ENCODE results near the gene MRPL53. TPM values are rescaled to one million over a fixed set of nuclear protein-coding genes. Genes with fewer than 3 reads are reported as not detected.

Gene MRPL53
- total and polyA plus RNA-seq, 2 of the 13 experiments (the other 11 are each of a cell fraction or from before 2014, with no cell fraction given) = 34.3 to 51.9 TPM

DNA sequence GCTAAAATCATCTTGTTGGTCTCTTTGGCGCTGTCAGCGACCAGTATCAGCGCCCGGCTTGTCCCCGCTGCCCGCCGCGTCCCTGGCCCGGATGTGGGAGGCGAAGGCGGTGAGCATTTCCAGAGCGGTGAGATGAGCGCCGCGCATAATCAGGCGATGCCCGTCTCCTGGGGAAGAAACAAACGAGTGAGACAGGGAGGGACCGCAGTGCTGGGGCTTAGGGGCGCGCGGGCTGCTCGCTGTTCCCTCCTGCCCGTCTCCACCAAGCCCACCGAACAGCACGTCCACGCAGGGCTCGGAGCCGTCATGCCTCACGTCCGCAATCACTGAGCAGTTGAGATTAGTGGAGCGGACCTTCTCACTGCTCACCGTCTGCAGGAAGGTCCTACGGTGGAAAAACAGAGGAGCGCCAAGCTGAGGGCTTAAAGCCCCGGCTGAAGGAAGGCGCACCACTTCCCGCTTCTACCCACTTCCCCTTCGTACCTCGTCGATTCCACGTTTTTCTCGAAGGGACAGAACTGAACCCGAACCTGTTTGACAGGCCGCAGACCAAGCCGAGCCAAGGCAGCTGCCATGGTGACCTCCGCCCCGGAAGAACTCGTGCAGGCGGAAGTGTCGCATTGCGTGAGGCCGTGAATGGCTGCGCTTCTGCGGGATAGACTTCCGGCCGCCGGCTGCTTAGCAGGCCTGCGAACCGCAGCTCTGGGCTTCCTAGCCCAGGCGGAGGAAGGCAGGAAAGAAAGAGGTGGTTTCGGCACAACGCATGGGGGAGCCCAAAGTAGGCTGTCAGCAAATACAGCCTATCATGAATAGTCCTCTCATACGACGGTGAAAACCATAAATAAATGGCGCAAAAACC lies at the start of gene MRPL53 (continued):
- TF ChIP-seq, protein P1, sequence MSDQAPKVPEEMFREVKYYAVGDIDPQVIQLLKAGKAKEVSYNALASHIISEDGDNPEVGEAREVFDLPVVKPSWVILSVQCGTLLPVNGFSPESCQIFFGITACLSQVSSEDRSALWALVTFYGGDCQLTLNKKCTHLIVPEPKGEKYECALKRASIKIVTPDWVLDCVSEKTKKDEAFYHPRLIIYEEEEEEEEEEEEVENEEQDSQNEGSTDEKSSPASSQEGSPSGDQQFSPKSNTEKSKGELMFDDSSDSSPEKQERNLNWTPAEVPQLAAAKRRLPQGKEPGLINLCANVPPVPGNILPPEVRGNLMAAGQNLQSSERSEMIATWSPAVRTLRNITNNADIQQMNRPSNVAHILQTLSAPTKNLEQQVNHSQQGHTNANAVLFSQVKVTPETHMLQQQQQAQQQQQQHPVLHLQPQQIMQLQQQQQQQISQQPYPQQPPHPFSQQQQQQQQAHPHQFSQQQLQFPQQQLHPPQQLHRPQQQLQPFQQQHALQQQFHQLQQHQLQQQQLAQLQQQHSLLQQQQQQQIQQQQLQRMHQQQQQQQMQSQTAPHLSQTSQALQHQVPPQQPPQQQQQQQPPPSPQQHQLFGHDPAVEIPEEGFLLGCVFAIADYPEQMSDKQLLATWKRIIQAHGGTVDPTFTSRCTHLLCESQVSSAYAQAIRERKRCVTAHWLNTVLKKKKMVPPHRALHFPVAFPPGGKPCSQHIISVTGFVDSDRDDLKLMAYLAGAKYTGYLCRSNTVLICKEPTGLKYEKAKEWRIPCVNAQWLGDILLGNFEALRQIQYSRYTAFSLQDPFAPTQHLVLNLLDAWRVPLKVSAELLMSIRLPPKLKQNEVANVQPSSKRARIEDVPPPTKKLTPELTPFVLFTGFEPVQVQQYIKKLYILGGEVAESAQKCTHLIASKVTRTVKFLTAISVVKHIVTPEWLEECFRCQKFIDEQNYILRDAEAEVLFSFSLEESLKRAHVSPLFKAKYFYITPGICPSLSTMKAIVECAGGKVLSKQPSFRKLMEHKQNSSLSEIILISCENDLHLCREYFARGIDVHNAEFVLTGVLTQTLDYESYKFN (CRISPR knock-in tag; conservative IDR thresholded peaks at IDR 0.05) = peak; percentile 69; the same call in 1 of the 2 replicates
- TF ChIP-seq, protein P2, sequence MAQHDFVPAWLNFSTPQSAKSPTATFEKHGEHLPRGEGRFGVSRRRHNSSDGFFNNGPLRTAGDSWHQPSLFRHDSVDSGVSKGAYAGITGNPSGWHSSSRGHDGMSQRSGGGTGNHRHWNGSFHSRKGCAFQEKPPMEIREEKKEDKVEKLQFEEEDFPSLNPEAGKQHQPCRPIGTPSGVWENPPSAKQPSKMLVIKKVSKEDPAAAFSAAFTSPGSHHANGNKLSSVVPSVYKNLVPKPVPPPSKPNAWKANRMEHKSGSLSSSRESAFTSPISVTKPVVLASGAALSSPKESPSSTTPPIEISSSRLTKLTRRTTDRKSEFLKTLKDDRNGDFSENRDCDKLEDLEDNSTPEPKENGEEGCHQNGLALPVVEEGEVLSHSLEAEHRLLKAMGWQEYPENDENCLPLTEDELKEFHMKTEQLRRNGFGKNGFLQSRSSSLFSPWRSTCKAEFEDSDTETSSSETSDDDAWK (CRISPR knock-in tag; IDR thresholded peaks at IDR 0.05) = no peak
- TF ChIP-seq ARHGAP35 (CRISPR knock-in tag; IDR thresholded peaks at IDR 0.05; ENCODE audit: borderline replicate concordance) = peak; percentile 94
- peak; percentile 99 for TF ChIP-seq BORCS8-MEF2B (CRISPR knock-in tag; IDR thresholded peaks at IDR 0.05)
- TF ChIP-seq ZNF75D (CRISPR knock-in tag; IDR thresholded peaks at IDR 0.05; ENCODE audit: borderline replicate concordance) = no peak
- TF ChIP-seq GPN1 (CRISPR knock-in tag; IDR thresholded peaks at IDR 0.05; ENCODE audit: borderline replicate concordance) = no peak; the same call in 1 of the 2 replicates
- TF ChIP-seq, protein P3, sequence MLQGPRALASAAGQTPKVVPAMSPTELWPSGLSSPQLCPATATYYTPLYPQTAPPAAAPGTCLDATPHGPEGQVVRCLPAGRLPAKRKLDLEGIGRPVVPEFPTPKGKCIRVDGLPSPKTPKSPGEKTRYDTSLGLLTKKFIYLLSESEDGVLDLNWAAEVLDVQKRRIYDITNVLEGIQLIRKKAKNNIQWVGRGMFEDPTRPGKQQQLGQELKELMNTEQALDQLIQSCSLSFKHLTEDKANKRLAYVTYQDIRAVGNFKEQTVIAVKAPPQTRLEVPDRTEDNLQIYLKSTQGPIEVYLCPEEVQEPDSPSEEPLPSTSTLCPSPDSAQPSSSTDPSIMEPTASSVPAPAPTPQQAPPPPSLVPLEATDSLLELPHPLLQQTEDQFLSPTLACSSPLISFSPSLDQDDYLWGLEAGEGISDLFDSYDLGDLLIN (CRISPR knock-in tag; IDR thresholded peaks at IDR 0.05; ENCODE audit: borderline replicate concordance) = no peak
- TF ChIP-seq, protein P4, sequence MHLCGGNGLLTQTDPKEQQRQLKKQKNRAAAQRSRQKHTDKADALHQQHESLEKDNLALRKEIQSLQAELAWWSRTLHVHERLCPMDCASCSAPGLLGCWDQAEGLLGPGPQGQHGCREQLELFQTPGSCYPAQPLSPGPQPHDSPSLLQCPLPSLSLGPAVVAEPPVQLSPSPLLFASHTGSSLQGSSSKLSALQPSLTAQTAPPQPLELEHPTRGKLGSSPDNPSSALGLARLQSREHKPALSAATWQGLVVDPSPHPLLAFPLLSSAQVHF (CRISPR knock-in tag; IDR thresholded peaks at IDR 0.05) = no peak; the same call in 1 of the 2 replicates
- TF ChIP-seq, protein P5, sequence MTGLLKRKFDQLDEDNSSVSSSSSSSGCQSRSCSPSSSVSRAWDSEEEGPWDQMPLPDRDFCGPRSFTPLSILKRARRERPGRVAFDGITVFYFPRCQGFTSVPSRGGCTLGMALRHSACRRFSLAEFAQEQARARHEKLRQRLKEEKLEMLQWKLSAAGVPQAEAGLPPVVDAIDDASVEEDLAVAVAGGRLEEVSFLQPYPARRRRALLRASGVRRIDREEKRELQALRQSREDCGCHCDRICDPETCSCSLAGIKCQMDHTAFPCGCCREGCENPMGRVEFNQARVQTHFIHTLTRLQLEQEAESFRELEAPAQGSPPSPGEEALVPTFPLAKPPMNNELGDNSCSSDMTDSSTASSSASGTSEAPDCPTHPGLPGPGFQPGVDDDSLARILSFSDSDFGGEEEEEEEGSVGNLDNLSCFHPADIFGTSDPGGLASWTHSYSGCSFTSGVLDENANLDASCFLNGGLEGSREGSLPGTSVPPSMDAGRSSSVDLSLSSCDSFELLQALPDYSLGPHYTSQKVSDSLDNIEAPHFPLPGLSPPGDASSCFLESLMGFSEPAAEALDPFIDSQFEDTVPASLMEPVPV (CRISPR knock-in tag; IDR thresholded peaks at IDR 0.05) = peak; percentile 94
- no peak for TF ChIP-seq LCORL (IDR thresholded peaks at IDR 0.05)
- peak; percentile 89 for TF ChIP-seq LCORL (CRISPR knock-in tag; IDR thresholded peaks at IDR 0.05)
- no peak; the same call in 1 of the 2 replicates for TF ChIP-seq JDP2 (CRISPR knock-in tag; IDR thresholded peaks at IDR 0.05; ENCODE audit: borderline replicate concordance)
- peak; percentile 80; the same call in 1 of the 2 replicates for TF ChIP-seq ZZZ3 (CRISPR knock-in tag; IDR thresholded peaks at IDR 0.05; ENCODE audit: borderline replicate concordance)
- TF ChIP-seq, protein P6, sequence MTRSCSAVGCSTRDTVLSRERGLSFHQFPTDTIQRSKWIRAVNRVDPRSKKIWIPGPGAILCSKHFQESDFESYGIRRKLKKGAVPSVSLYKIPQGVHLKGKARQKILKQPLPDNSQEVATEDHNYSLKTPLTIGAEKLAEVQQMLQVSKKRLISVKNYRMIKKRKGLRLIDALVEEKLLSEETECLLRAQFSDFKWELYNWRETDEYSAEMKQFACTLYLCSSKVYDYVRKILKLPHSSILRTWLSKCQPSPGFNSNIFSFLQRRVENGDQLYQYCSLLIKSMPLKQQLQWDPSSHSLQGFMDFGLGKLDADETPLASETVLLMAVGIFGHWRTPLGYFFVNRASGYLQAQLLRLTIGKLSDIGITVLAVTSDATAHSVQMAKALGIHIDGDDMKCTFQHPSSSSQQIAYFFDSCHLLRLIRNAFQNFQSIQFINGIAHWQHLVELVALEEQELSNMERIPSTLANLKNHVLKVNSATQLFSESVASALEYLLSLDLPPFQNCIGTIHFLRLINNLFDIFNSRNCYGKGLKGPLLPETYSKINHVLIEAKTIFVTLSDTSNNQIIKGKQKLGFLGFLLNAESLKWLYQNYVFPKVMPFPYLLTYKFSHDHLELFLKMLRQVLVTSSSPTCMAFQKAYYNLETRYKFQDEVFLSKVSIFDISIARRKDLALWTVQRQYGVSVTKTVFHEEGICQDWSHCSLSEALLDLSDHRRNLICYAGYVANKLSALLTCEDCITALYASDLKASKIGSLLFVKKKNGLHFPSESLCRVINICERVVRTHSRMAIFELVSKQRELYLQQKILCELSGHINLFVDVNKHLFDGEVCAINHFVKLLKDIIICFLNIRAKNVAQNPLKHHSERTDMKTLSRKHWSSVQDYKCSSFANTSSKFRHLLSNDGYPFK (CRISPR knock-in tag; IDR thresholded peaks at IDR 0.05; ENCODE audit: borderline replicate concordance) = peak; percentile 96
- peak; percentile 61; the same call in 1 of the 2 replicates for TF ChIP-seq RNF2 (conservative IDR thresholded peaks at IDR 0.05; ENCODE audit: low read depth)
- TF ChIP-seq ZNF33B (CRISPR knock-in tag; IDR thresholded peaks at IDR 0.05) = peak; percentile 85

Measured in HepG2 (cell line).